ENCODE measurements around the gene ABCC9.

The ABCC9 gene

DNA sequence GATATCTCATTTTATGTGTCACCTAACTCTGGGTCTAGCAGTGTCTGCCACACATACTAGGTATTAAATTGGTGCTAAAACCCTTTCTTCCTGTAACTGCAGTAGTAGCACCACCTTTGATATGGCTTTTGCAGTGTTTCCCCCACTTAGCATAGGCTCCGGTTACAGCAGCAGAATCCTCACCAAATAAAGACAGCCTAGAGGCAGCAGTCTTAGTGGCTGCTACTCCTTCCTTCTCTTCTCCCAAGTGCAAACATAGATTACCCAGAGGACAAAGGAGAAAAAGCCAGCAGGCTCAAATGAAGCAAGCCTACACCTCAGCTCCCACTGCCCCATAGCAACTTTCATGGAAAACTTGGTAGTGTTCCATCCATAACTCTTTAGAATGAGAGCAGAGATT lies 30.1 kb upstream of the ABCC9 start:
- no peaks in the 10 kb centered on the region for H3K9me3 ChIP-seq (ENCODE audit: control insufficient read depth, low read length)
- H3K9ac ChIP-seq (ENCODE audit: low read length): no peak overlapping the region
- no peak for DNase-seq (ENCODE audit: low read depth)
- H3K36me3 ChIP-seq (ENCODE audit: control insufficient read depth, insufficient read depth, low read length, severe bottlenecking): no peaks in the 10 kb centered on the region
- no peak overlapping the region for H3K4me3 ChIP-seq (ENCODE audit: low read length)
- peaks cover 15% of the 10 kb centered on the region for H3K4me1 ChIP-seq (ENCODE audit: control insufficient read depth, insufficient read depth, low read length)
- no peaks in the 10 kb centered on the region for H3K27me3 ChIP-seq (replicated peaks; ENCODE audit: control insufficient read depth, insufficient read depth, low read length)

DNA sequence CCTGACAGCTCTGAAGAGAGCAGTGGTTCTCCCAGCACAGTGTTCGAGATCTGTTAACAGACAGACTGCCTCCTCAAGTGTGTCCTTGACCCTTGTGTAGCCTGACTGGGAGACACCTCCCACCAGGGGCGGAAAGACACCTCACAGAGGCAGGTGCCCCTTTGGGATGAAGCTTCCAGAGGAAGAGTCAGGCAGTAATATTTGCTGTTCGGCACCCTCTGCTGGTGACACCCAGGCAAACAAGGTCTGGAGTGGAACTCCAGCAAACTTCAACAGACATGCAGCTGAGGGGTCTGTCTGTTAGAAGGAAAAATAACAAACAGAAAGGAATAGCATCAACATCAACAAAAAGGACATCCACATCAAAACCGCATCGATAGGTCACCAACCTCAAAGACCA lies 21.6 kb upstream of the ABCC9 start:
- Histone ChIP-seq H3K27me3 (replicated peaks; ENCODE audit: control insufficient read depth, insufficient read depth, low read length) (no peaks in the 10 kb centered on the region), H3K9ac (ENCODE audit: low read length) (no peak overlapping the region), H3K4me3 (ENCODE audit: low read length) (no peak overlapping the region), H3K36me3 (ENCODE audit: control insufficient read depth, insufficient read depth, low read length, severe bottlenecking) (no peaks in the 10 kb centered on the region), H3K9me3 (ENCODE audit: control insufficient read depth, low read length) (peaks cover 5% of the 10 kb centered on the region), H3K4me1 (ENCODE audit: control insufficient read depth, insufficient read depth, low read length) (no peaks in the 10 kb centered on the region)
- DNase-seq (ENCODE audit: low read depth): no peak

DNA sequence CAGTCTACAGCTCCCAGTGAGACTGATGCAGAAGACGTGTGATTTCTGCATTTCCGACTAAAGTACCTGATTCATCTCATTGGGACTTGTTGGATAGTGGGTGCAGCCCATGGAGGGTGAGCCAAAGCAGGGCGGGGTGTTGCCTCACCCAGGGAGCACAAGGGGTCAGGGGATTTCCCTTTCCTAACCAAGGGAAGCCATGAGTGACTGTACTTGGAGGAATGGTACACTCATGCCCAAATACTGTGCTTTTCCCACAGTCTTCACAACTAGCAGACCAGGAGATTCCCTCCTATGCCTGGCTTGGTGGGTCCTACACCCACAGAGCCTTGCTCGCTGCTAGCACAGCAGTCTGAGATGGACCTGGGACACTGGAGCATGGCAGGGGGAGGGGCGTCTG lies 21.0 kb upstream of the ABCC9 start:
- Histone ChIP-seq H3K9me3 (ENCODE audit: control insufficient read depth, low read length) (peaks cover 5% of the 10 kb centered on the region), H3K36me3 (ENCODE audit: control insufficient read depth, insufficient read depth, low read length, severe bottlenecking) (no peaks in the 10 kb centered on the region), H3K9ac (ENCODE audit: low read length) (no peak overlapping the region), H3K4me1 (ENCODE audit: control insufficient read depth, insufficient read depth, low read length) (no peaks in the 10 kb centered on the region), H3K27me3 (replicated peaks; ENCODE audit: control insufficient read depth, insufficient read depth, low read length) (no peaks in the 10 kb centered on the region), H3K4me3 (ENCODE audit: low read length) (no peak overlapping the region)
- DNase-seq (ENCODE audit: low read depth): no peak

DNA sequence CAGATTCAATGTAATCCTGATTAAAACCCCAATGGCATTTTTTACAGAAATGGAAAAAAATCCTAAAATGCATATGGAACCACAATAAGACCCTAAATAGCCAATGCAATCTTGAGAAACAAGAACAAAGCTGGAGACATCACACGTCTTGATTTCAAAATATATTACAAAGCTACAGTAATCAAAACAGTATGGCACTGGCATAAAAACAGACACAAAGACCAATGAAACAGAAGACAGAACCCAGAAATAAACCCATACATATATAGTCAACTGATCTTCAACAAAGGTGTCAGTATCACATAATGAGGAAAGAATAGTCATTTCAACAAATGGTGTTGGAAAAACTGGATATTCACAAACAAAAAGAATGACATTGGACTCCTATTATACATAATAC lies 9.4 kb upstream of the ABCC9 start:
- Histone ChIP-seq H3K27me3 (replicated peaks; ENCODE audit: control insufficient read depth, insufficient read depth, low read length) (no peaks in the 10 kb centered on the region), H3K4me3 (ENCODE audit: low read length) (peak overlapping the region; percentile 52), H3K36me3 (ENCODE audit: control insufficient read depth, insufficient read depth, low read length, severe bottlenecking) (no peaks in the 10 kb centered on the region), H3K9ac (ENCODE audit: low read length) (no peak overlapping the region), H3K4me1 (ENCODE audit: control insufficient read depth, insufficient read depth, low read length) (no peaks in the 10 kb centered on the region), H3K9me3 (ENCODE audit: control insufficient read depth, low read length) (peaks cover 45% of the 10 kb centered on the region)
- DNase-seq (ENCODE audit: low read depth): no peak

DNA sequence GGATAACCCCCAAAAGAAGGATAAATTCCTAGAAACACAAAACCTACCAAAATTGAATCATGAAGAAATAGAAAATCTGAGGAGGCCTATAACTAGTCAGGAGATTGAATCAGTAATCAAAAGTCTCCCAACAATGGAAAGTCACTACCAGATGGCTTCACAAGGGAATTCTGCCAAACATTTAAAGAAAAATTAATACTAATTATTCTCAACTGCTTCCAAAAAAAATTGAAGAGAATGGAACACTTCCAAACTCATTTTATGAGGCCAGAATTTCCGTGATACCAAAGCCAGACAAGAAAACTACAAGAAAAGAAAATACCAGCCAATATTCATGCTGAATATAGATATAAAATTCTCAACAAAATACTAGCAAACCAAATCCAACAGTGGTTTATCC lies 7.8 kb upstream of the ABCC9 start:
- no peak for DNase-seq (ENCODE audit: low read depth)
- Histone ChIP-seq H3K9ac (ENCODE audit: low read length) (no peak overlapping the region), H3K9me3 (ENCODE audit: control insufficient read depth, low read length) (peaks cover 45% of the 10 kb centered on the region), H3K4me3 (ENCODE audit: low read length) (no peak overlapping the region), H3K27me3 (replicated peaks; ENCODE audit: control insufficient read depth, insufficient read depth, low read length) (no peaks in the 10 kb centered on the region), H3K4me1 (ENCODE audit: control insufficient read depth, insufficient read depth, low read length) (no peaks in the 10 kb centered on the region), H3K36me3 (ENCODE audit: control insufficient read depth, insufficient read depth, low read length, severe bottlenecking) (no peaks in the 10 kb centered on the region)

DNA sequence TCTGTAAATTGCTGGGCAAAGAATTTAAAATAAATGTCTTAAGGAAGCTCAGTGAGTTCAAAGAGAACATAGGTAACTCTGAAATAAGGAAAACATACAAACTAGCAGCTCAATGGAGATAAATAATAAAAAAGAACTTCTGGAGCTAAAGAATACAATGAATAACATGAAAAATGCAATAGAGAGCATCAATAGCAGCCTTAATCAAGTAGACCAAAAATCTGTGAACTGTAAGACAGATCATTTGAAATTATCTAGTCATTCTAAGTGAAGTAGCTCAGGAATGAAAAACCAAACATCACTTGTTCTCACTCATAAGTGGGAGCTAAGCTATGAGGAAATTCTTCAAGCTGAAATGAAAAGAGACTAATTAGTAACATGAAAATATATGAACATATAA lies 5.8 kb upstream of the ABCC9 start:
- H3K27me3 ChIP-seq (replicated peaks; ENCODE audit: control insufficient read depth, insufficient read depth, low read length): no peaks in the 10 kb centered on the region
- DNase-seq (ENCODE audit: low read depth): no peak
- no peaks in the 10 kb centered on the region for H3K36me3 ChIP-seq (ENCODE audit: control insufficient read depth, insufficient read depth, low read length, severe bottlenecking)
- no peaks in the 10 kb centered on the region for H3K4me1 ChIP-seq (ENCODE audit: control insufficient read depth, insufficient read depth, low read length)
- H3K9ac ChIP-seq (ENCODE audit: low read length): no peak overlapping the region
- H3K9me3 ChIP-seq (ENCODE audit: control insufficient read depth, low read length): peaks cover 45% of the 10 kb centered on the region
- H3K4me3 ChIP-seq (ENCODE audit: low read length): no peak overlapping the region

DNA sequence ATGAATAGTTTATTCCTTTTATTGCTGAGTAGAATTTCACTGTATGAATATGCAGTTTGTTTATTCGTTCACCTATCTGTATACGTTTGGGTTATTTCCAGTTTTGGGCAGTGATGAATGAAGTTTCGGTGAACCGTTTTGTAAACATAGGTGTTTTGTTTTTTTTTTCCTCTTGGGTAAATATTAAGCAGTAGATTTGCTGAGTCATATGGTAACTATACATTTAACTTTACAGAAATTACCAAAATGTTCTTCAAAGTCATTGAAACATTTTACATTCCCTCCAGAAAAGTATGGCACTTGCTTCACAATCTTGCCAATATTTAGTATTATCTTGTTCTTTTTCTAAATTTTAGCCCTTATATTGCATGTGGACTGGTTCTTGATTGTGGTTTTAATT lies 3.8 kb upstream of the ABCC9 start:
- Histone ChIP-seq H3K36me3 (ENCODE audit: control insufficient read depth, insufficient read depth, low read length, severe bottlenecking) (no peaks in the 10 kb centered on the region), H3K27me3 (replicated peaks; ENCODE audit: control insufficient read depth, insufficient read depth, low read length) (no peaks in the 10 kb centered on the region), H3K4me1 (ENCODE audit: control insufficient read depth, insufficient read depth, low read length) (peaks cover 3% of the 10 kb centered on the region), H3K9ac (ENCODE audit: low read length) (no peak overlapping the region), H3K9me3 (ENCODE audit: control insufficient read depth, low read length) (peaks cover 32% of the 10 kb centered on the region), H3K4me3 (ENCODE audit: low read length) (no peak overlapping the region)
- no peak for DNase-seq (ENCODE audit: low read depth)

DNA sequence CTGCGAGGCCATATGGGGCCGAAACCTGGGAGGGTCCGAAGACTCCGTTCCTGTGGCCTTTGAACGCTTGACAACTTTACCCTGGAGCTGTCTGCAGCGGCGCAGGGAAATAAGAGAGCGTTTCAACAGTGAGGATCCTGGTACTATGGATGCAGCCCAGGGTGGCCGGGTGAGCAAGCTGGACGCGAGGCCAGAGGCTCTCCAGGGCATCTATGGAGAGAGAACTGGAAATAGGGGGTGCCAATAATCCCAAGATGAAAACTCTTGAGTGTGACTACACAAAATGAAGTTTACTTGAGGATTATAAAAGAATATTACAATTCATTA lies 1.1 kb upstream of the ABCC9 start:
- Histone ChIP-seq H3K9me3 (ENCODE audit: control insufficient read depth, low read length) (peaks cover 13% of the 10 kb centered on the region), H3K27me3 (replicated peaks; ENCODE audit: control insufficient read depth, insufficient read depth, low read length) (no peaks in the 10 kb centered on the region), H3K4me1 (ENCODE audit: control insufficient read depth, insufficient read depth, low read length) (peaks cover 13% of the 10 kb centered on the region), H3K4me3 (ENCODE audit: low read length) (peak overlapping the region; percentile 84), H3K9ac (ENCODE audit: low read length) (peak overlapping the region; percentile 87), H3K36me3 (ENCODE audit: control insufficient read depth, insufficient read depth, low read length, severe bottlenecking) (no peaks in the 10 kb centered on the region)
- DNase-seq (ENCODE audit: low read depth): no peak

DNA sequence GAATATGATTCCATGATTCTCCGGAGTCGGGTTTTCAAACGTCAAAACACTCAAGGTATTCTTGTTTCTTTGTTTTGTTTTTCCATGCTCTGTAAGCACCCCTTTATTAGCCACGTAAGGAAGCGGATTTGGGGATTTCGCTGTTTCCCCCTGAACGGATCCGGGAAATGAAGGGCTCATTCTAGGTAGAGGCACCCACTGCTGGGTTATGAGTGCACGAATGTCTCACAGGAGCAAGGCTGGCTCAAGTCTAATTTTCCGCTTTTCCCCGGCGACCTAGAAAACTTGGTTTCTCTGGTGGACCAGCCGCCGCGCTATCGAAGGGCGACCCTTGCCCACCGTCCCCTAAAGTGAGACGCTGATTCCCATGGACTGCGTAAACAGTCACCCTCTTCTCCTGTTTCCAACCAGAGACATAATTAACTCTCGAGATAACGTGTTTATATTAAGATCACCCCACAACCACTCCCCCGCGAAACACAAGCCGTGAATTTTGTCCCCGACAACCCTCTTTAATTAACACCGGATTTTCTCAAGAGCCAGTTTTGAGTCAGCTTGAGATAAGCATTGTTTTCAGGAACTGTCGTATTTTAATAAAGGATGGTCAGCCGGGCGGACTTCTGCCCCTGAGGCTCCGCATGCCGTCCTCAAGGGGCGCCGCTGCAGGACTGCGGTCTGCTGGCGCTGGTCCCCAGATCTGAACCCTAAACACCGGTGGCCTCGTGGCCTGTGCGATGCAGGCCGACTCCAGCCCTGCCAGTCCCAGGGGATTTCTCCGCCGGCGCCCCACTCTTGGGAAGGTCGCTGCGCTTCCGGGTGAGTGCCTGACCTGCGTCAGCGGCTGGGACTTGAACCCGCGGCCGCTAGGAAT lies 515 bp upstream of the ABCC9 start:
- Histone ChIP-seq H3K36me3 (ENCODE audit: control insufficient read depth, insufficient read depth, low read length, severe bottlenecking) (no peaks in the 10 kb centered on the region), H3K4me1 (ENCODE audit: control insufficient read depth, insufficient read depth, low read length) (peaks cover 13% of the 10 kb centered on the region), H3K4me3 (ENCODE audit: low read length) (peak overlapping the region; percentile 84), H3K9ac (ENCODE audit: low read length) (peak overlapping the region; percentile 87), H3K9me3 (ENCODE audit: control insufficient read depth, low read length) (peaks cover 7% of the 10 kb centered on the region), H3K27me3 (replicated peaks; ENCODE audit: control insufficient read depth, insufficient read depth, low read length) (no peaks in the 10 kb centered on the region)
- DNase-seq (ENCODE audit: low read depth): peak; percentile 69

DNA sequence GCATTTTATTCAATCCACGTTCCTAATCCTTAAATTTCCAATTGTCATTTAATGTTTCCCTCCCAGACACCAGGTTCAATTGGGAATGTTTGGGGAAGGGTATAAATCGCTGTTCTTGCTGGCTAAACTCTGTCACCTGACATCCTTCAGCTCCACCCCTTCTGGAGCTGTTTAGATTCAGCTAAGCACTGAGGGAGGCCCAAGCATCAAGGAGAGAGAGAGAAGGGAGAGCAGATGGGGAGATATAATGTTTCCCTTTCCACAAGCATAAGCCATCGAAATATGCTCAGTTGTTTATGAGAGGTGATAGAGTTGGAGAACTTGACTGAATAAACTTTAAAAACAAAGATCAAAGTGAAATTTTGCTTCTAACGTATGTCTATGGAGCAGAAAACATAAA lies 1.8 kb downstream of the ABCC9 start:
- no peak for DNase-seq (ENCODE audit: low read depth)
- Histone ChIP-seq H3K27me3 (replicated peaks; ENCODE audit: control insufficient read depth, insufficient read depth, low read length) (no peaks in the 10 kb centered on the region), H3K36me3 (ENCODE audit: control insufficient read depth, insufficient read depth, low read length, severe bottlenecking) (peaks cover 12% of the 10 kb centered on the region), H3K9me3 (ENCODE audit: control insufficient read depth, low read length) (no peaks in the 10 kb centered on the region), H3K4me1 (ENCODE audit: control insufficient read depth, insufficient read depth, low read length) (peaks cover 13% of the 10 kb centered on the region), H3K4me3 (ENCODE audit: low read length) (peak overlapping the region; percentile 84), H3K9ac (ENCODE audit: low read length) (peak overlapping the region; percentile 87)

DNA sequence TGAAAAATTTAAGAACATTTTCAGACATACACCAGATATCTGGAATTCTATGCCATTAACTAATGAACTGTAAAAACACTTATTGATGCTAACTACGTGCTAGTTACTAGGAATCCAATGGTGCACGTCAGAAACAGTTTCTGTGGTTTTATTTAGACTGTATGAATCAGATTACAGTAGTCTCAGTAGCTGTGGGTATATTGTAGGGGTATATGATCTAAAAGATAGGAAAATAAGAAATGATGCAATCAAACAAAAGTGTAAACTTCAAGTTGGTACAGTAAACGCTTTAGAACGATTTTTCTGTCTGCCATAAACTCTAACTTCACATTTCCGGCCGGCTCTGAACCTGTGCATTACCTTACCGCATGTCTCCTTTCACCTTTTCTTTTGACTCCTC lies 2.3 kb downstream of the ABCC9 start:
- Histone ChIP-seq H3K9ac (ENCODE audit: low read length) (no peak overlapping the region), H3K36me3 (ENCODE audit: control insufficient read depth, insufficient read depth, low read length, severe bottlenecking) (peaks cover 12% of the 10 kb centered on the region), H3K9me3 (ENCODE audit: control insufficient read depth, low read length) (no peaks in the 10 kb centered on the region), H3K4me1 (ENCODE audit: control insufficient read depth, insufficient read depth, low read length) (peaks cover 15% of the 10 kb centered on the region), H3K4me3 (ENCODE audit: low read length) (peak overlapping the region; percentile 84), H3K27me3 (replicated peaks; ENCODE audit: control insufficient read depth, insufficient read depth, low read length) (no peaks in the 10 kb centered on the region)
- DNase-seq (ENCODE audit: low read depth): no peak

DNA sequence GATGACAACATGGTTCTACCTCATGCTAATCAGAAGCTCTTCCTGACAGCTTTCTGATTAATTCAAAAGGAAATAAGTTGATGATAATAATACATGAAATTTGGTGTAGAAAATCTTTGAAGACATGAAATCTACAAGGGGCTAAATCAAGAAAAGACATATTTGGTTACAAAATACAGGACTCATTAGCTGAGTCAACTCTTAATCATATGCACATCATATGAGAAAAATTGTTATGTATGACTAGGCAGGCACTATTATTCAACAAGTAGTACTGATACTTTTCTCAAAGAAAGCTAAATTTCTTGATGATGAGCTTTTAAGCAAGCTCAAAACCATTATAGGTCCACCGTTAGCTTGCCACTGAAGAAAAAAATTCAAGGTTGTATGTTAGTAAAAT lies 7.1 kb downstream of the ABCC9 start:
- no peak overlapping the region for H3K9ac ChIP-seq (ENCODE audit: low read length)
- H3K27me3 ChIP-seq (replicated peaks; ENCODE audit: control insufficient read depth, insufficient read depth, low read length): no peaks in the 10 kb centered on the region
- peaks cover 16% of the 10 kb centered on the region for H3K36me3 ChIP-seq (ENCODE audit: control insufficient read depth, insufficient read depth, low read length, severe bottlenecking)
- peaks cover 7% of the 10 kb centered on the region for H3K4me1 ChIP-seq (ENCODE audit: control insufficient read depth, insufficient read depth, low read length)
- no peaks in the 10 kb centered on the region for H3K9me3 ChIP-seq (ENCODE audit: control insufficient read depth, low read length)
- DNase-seq (ENCODE audit: low read depth): no peak
- H3K4me3 ChIP-seq (ENCODE audit: low read length): no peak overlapping the region
